ENCODE results near the gene COG2. TPM values are rescaled to one million over a fixed set of nuclear protein-coding genes. Genes with fewer than 3 reads are reported as not detected.

COG2 gene
- total and polyA plus RNA-seq, 2 of the 13 experiments (the other 11 are each of a cell fraction or from before 2014, with no cell fraction given), result 16.8 to 36.3 TPM

- ChIA-PET POLR2A (no interaction called here), CTCF (ENCODE audit: low intra/inter-chr PET ratio, low total read pairs) (no interaction called here)
- Histone ChIP-seq H4K20me1 (ENCODE audit: insufficient read depth, low read length) (no peaks in the 10 kb centered on the region), H3K4me3 (replicated peaks in 1 of 3; ENCODE audit: insufficient read depth in 1 of 3, low read depth in 2 of 3, low read length in 3 of 3) (no peak overlapping the region), H3K9me3 (ENCODE audit: low read length) (no peaks in the 10 kb centered on the region), H3K36me3 (replicated peaks in 1 of 2; ENCODE audit: control insufficient read depth in 1 of 2, insufficient read depth in 2 of 2, low read length in 2 of 2) (no peaks in the 10 kb centered on the region), H3K79me2 (ENCODE audit: insufficient read depth, low read length) (no peaks in the 10 kb centered on the region), H3K9ac (ENCODE audit: insufficient read depth, low read depth, low read length) (no peak overlapping the region), H3K27me3 (ENCODE audit: control insufficient read depth in 1 of 2, insufficient read depth in 2 of 2, low read length in 2 of 2) (peaks cover 0 to 18% of the 10 kb centered on the region in 2 experiments; a peak in 4 of 5 replicates), H3K4me1 (ENCODE audit: insufficient read depth, low read length) (peaks cover under 1% of the 10 kb centered on the region; the same call in 1 of the 2 replicates), H2AFZ (ENCODE audit: low read length) (no peak overlapping the region), H3K4me2 (ENCODE audit: low read depth, low read length) (no peak overlapping the region), H3K27ac (ENCODE audit: extremely low read length, insufficient read depth, low read length) (no peak overlapping the region)
- 53% methylated on average over 2 of the region's 2 CpGs for WGBS (ENCODE audit: low lambda C conversion rate)
- no peak for ATAC-seq
- intact Hi-C loops (cut with micrococcal nuclease; ENCODE audit: unreplicated experiment) (no loop called here), in situ Hi-C loops (cut with HindIII; ENCODE audit: extremely low pct_ligation_motif_present, low pct_unique_long_range_greater_than_20kb) (loop anchor here (25.0 kb wide), 1 partner anchor 586 kb away; no protein-coding TSS in a partner anchor)
- no peak for DNase-seq (ENCODE audit: low spot score)
- no TSS peak for BruUV-seq (replicated peaks)
- TF ChIP-seq ZFP41 (CRISPR knock-in tag; IDR thresholded peaks at IDR 0.05; ENCODE audit: borderline replicate concordance) (no peak), ZNF777 (CRISPR knock-in tag; IDR thresholded peaks at IDR 0.05) (no peak), FOXK1 (CRISPR knock-in tag; IDR thresholded peaks at IDR 0.05; ENCODE audit: borderline replicate concordance, low read depth) (no peak), NR2F1 (CRISPR knock-in tag; IDR thresholded peaks at IDR 0.05) (no peak), ZNF7 (CRISPR knock-in tag; IDR thresholded peaks at IDR 0.05) (no peak), ZNF549 (CRISPR knock-in tag; IDR thresholded peaks at IDR 0.05) (no peak), DRAP1 (CRISPR knock-in tag; IDR thresholded peaks at IDR 0.05) (no peak), SOX13 (IDR thresholded peaks at IDR 0.05) (no peak), SOX13 (CRISPR knock-in tag; conservative IDR thresholded peaks at IDR 0.05 in 1 of 2, IDR thresholded peaks at IDR 0.05 in 1 of 2) (no peak), ZHX2 (IDR thresholded peaks at IDR 0.05; ENCODE audit: low read depth) (no peak), ZHX2 (CRISPR knock-in tag; IDR thresholded peaks at IDR 0.05; ENCODE audit: borderline replicate concordance) (no peak), PBX3 (CRISPR knock-in tag; IDR thresholded peaks at IDR 0.05; ENCODE audit: borderline replicate concordance) (no peak), TFE3 (CRISPR knock-in tag; IDR thresholded peaks at IDR 0.05) (no peak)
- FAIRE-seq, result no peak
Observed at GRCh38 chr1:230626232-230626631, 16.0 kb upstream of the COG2 start.
